HepG2 (cell line): Measurements from ENCODE around the gene SPSB1. TPM values are rescaled to one million over a fixed set of nuclear protein-coding genes. Genes with fewer than 3 reads are reported as not detected.

Experiments used
- FOXJ3 ChIP-seq: sonication (generic); formaldehyde crosslinking; IDR thresholded peaks from 2 replicates; pipeline ENCODE4 v1.4.0; 2020; ENCODE audit warnings: missing genetic modification reagents, mild to moderate bottlenecking, borderline replicate concordance
- MAFG ChIP-seq: sonication (generic); formaldehyde crosslinking; IDR thresholded peaks from 2 replicates; pipeline ENCODE4 v1.5.1; 2020; ENCODE audit warnings: mild to moderate bottlenecking, missing genetic modification reagents
- MATR3 ChIP-seq: sonication (generic); formaldehyde crosslinking; IDR thresholded peaks from 2 replicates; pipeline ENCODE4 v1.4.0; 2020; ENCODE audit warnings: missing genetic modification reagents
- NFRKB ChIP-seq: fragments of 450-650 bp; IDR thresholded peaks from 2 replicates; pipeline ENCODE4 v1.6.1; 2017
- NRL ChIP-seq: sonication (generic); formaldehyde crosslinking; IDR thresholded peaks from 2 replicates; pipeline ENCODE4 v1.5.0; 2020; ENCODE audit warnings: missing genetic modification reagents, mild to moderate bottlenecking, moderate library complexity, borderline replicate concordance
- PRPF4 ChIP-seq: fragments of 200-400 bp; formaldehyde crosslinking; IDR thresholded peaks from 2 replicates; pipeline ENCODE4 v1.6.1; 2016; ENCODE audit warnings: low read length, low read depth; ENCODE audit not compliant: poor library complexity, severe bottlenecking
- RERE ChIP-seq: IDR thresholded peaks from 2 replicates; pipeline ENCODE4 v1.6.1; 2016; ENCODE audit warnings: low read depth, missing genetic modification reagents, missing compliant biosample characterization
- SAP130 ChIP-seq: IDR thresholded peaks from 2 replicates; pipeline ENCODE4 v1.6.1; 2016; ENCODE audit warnings: low read depth
- SMARCC2 ChIP-seq: fragments of 450-650 bp; IDR thresholded peaks from 2 replicates; pipeline ENCODE4 v1.6.1; 2017; ENCODE audit warnings: antibody characterized with exemption, mild to moderate bottlenecking
- SSRP1 ChIP-seq: IDR thresholded peaks from 2 replicates; pipeline ENCODE4 v1.6.1; 2016; ENCODE audit warnings: control low read depth
- TGIF2 ChIP-seq: IDR thresholded peaks from 2 replicates; pipeline ENCODE4 v1.6.1; 2016; ENCODE audit warnings: control low read depth, missing compliant biosample characterization
- ZNF333 ChIP-seq: sonication (generic); formaldehyde crosslinking; IDR thresholded peaks from 2 replicates; pipeline ENCODE4 v1.4.0; 2020; ENCODE audit warnings: mild to moderate bottlenecking, missing genetic modification reagents, borderline replicate concordance
- ZNF430 ChIP-seq: sonication (generic); formaldehyde crosslinking; IDR thresholded peaks from 2 replicates; pipeline ENCODE4 v1.9.0; 2021; ENCODE audit warnings: mild to moderate bottlenecking, missing genetic modification reagents
- polyA plus RNA-seq, 8 experiments: library from polyadenylated mRNA; depleted of rRNA in 3 of 8; stranded (reverse) in 7 of 8; unstranded in 1 of 8; fragments of >200 nt; fragmentation: Illumina TruSeq in 4 of 8; extraction: Trizol in 4 of 8; gene quantifications; 2 replicates each; pipeline versions ENCODE4 v1.2.1 to v1.2.3, GENCODE V29; 2011 to 2016; ENCODE audit warnings: low read depth in 4 of 8, missing spikeins in 1 of 8, mixed read lengths in 1 of 8; ENCODE audit not compliant: insufficient read depth in 1 of 8
- total RNA-seq, 5 experiments: library from RNA; depleted of rRNA; stranded (reverse); fragments of >200 nt; fragmentation: Illumina TruSeq; extraction: Trizol; gene quantifications; 2 replicates each; pipeline ENCODE4 v1.2.3, GENCODE V29; 2016; ENCODE audit warnings: low read depth in 1 of 5
- TF ChIP-seq, protein P1 (sequence below): sonication (generic); formaldehyde crosslinking; IDR thresholded peaks from 2 replicates; pipeline ENCODE4 v1.4.0; 2020; ENCODE audit warnings: missing genetic modification reagents
- TF ChIP-seq, protein P2 (sequence below): sonication (generic); formaldehyde crosslinking; IDR thresholded peaks from 2 replicates; pipeline ENCODE4 v1.5.0; 2020; ENCODE audit warnings: missing genetic modification reagents

The SPSB1 gene
- total and polyA plus RNA-seq, 2 of the 13 experiments (the other 11 are each of a cell fraction or from before 2014, with no cell fraction given): 5.0 to 8.0 TPM

DNA sequence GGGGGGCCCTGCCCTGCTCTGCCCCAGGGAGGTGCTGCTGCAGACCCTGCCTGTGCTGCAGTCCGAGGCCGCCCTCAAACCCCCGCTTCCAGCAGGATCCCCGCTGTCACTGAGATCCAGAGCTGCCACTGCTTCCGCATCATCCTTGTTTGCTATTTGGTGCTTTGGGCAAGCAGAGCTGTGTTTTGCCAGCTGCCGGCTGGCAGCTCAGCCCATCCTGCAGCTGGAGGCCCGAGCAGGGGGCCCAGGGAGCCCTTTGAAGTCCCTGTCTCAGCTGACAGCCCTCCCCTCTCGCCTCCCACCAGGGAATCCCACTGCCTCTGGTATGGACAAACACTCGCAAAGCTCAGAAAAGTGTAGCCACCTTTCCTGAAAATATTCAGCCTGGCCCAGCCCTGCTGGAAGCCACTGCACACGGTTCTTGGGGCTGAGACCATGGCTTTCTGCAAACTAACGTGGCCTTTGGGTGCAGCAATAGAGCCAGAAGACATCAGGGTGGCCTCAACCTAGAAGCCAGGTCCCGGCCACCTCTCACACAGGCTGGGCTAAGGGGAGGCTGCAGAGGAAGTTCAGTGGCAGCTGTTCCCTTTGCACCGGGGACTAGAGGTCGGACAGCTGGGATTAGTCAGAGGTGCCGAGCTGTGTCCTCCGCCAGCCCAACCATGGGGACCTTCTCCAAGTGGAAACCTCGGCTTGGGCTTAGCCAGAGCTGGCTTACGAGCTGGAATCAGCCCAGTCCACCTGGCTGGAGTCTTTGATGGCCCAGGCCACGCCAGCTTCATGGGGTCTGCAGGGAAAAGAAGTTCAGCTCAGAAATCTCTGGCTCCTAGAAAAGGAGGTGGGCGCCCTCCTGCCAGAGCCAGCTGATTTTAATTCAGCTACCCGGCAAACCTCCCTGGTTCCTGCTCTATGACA lies 107.1 kb downstream of the SPSB1 start (continued):
- TF ChIP-seq RERE (CRISPR knock-in tag) (no peak), TGIF2 (no peak), MAFG (no peak), SMARCC2 (no peak), PRPF4 (no peak), MATR3 (CRISPR knock-in tag) (no peak), ZNF430 (no peak), NFRKB (no peak), SSRP1 (CRISPR knock-in tag) (no peak), SAP130 (CRISPR knock-in tag) (peak; percentile 77), NRL (CRISPR knock-in tag) (no peak), FOXJ3 (CRISPR knock-in tag) (no peak), ZNF333 (CRISPR knock-in tag) (no peak)
- TF ChIP-seq, protein P1, sequence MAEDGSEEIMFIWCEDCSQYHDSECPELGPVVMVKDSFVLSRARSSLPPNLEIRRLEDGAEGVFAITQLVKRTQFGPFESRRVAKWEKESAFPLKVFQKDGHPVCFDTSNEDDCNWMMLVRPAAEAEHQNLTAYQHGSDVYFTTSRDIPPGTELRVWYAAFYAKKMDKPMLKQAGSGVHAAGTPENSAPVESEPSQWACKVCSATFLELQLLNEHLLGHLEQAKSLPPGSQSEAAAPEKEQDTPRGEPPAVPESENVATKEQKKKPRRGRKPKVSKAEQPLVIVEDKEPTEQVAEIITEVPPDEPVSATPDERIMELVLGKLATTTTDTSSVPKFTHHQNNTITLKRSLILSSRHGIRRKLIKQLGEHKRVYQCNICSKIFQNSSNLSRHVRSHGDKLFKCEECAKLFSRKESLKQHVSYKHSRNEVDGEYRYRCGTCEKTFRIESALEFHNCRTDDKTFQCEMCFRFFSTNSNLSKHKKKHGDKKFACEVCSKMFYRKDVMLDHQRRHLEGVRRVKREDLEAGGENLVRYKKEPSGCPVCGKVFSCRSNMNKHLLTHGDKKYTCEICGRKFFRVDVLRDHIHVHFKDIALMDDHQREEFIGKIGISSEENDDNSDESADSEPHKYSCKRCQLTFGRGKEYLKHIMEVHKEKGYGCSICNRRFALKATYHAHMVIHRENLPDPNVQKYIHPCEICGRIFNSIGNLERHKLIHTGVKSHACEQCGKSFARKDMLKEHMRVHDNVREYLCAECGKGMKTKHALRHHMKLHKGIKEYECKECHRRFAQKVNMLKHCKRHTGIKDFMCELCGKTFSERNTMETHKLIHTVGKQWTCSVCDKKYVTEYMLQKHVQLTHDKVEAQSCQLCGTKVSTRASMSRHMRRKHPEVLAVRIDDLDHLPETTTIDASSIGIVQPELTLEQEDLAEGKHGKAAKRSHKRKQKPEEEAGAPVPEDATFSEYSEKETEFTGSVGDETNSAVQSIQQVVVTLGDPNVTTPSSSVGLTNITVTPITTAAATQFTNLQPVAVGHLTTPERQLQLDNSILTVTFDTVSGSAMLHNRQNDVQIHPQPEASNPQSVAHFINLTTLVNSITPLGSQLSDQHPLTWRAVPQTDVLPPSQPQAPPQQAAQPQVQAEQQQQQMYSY (CRISPR knock-in tag): no peak
- TF ChIP-seq, protein P2, sequence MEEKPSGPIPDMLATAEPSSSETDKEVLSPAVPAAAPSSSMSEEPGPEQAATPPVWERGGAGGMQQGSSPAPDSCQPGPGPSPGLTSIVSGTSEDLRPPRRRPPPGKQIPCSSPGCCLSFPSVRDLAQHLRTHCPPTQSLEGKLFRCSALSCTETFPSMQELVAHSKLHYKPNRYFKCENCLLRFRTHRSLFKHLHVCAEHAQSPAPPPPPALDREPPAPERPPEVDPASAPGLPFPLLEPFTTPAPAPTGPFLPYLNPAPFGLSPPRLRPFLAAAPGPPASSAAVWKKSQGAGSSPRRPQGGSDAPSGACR: no peak
